Kidney capillary endothelial cell (primary cell): ENCODE measurements around the gene USP51.
A peak's percentile ranks its signal among the peaks of the same experiment; 100 is the strongest.
"Not testable (repeated sequence)": the region's sequence is repeated elsewhere in the genome, so short reads cannot be mapped to it uniquely, and the experiment has no call there.

ENCODE experiments used
- DNase-seq: peaks from one replicate; pipeline ENCODE4 v3.0.0-alpha.2; 2018; ENCODE audit warnings: low spot score

The USP51 gene

DNA sequence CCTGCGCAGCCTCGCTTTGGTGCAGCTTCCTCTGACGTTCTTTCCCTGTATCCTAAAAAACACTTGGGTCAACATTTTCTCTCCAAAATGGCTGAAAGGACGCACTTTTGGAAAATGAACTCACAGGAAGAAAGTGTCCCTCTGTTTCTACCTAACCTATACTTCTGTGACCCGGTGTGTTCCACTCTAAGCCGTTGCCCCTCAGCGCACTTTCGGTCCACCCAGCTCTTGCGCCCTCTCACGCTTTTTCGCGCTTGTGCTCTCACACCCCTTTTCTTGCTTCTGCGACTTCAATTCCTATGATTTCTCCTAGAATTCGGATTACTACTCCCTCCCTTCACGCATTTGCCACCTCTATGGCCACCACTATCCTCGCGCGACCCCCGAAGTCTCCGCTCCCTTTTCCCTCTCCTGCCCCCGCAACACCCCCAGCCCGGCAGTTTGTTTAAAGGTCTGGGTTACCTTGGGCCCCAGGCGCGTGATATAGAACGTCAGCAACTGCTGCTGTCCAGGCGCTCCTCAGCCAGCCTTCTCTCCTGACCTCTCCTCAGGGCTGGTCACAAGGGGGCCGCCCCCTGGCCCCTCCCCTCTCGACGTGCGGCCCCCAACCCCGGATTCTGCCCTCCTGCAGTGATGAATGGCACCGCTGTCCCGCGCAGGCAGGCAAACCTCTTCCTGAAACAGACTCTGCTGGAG, at the start of gene USP51:
USP51 (minus strand) TSS at position 535 of the 696 bp plus-strand sequence. CDS start 909 bp downstream, outside the sequence.
- no peak for DNase-seq

DNA sequence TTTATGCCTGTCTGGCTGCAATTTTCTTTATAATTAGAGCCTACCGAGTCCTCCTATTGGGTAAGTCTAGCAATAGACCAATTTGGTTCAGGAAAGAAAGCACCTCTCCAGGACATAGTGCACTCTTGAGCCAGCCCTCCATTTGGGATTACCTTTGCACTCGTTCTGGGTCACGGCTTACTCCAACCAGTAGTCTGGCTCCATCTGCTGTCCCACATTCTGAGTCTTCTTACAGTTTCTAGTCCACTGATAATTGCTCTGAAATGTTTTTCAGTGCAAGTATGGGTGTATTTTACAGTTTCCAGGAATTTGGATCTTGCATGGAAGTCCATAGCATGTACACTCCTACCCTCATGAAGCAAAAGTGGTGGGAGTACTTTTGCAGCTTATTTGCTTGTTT, 34.8 kb upstream of the USP51 start:
- no peak for DNase-seq

DNA sequence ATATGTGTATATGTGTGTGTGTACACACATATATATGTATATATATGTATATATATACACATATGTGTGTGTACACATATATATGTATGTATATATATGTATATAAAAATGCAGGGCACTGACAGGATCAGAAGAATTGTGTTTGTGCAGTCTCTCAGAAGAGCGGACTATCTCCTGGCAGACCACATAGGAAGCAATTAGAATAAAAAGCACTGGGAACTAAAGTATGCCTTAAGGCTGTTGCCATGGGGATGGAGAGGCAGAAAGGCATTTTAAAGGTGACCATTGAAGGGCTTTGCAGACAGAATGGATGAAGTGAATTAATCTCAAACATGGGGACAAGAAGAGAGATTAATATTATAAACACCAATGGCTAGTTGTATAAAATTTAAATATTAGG, 33.7 kb upstream of the USP51 start:
- DNase-seq = no peak

DNA sequence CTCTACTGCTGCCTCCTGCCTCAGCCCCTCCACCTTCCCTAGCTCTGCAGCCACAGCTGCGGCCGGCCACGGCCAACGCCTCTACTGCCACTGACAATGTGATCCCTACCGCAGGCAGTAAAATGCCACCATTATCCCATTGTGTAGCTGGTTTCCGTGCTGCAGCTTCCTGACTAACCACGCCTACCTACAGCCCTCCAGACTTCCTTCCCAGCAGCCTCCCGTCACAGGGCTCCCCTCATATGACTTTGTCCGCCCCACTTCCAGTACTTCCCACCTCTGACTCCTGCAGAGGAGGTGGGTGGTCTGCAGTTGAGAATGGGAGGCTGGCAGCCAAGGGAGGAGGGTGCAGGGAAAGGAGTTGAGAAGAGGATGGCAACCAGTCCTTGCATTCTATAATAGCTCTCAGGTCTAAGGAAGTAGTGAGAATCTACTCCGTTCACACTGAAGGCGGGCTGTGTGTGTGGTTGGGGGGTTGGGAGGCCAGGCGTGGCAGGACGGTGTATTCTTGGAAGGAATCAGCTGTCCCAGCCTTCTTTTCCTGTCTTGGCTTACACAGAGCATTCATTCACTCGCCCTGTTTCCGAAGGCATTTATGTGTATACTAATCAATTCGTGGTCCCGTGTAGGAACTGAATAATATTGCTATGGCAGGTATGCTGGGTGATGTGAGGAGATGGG, 33.1 kb upstream of the USP51 start:
- peak; percentile 16 for DNase-seq

DNA sequence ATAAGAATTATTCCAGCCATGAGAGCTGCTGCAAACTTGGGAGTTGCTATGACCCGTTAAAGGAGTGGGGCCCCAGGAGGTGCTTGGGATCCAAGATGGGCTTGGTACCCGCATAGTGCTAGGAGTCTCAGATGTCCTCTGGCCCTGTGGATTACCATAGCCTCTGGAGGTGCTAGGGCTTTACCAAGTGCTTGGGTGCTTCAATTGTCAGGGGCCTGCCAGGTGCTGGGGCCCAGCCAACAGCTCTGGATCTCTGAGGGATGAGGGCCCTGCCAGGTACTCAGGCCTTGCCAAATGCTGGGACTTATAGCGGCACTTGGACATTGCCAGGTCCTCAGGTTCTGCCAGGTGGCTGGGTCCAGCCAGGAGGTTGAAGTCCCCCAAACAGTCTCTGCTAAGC, 32.0 kb upstream of the USP51 start:
- DNase-seq = no peak

DNA sequence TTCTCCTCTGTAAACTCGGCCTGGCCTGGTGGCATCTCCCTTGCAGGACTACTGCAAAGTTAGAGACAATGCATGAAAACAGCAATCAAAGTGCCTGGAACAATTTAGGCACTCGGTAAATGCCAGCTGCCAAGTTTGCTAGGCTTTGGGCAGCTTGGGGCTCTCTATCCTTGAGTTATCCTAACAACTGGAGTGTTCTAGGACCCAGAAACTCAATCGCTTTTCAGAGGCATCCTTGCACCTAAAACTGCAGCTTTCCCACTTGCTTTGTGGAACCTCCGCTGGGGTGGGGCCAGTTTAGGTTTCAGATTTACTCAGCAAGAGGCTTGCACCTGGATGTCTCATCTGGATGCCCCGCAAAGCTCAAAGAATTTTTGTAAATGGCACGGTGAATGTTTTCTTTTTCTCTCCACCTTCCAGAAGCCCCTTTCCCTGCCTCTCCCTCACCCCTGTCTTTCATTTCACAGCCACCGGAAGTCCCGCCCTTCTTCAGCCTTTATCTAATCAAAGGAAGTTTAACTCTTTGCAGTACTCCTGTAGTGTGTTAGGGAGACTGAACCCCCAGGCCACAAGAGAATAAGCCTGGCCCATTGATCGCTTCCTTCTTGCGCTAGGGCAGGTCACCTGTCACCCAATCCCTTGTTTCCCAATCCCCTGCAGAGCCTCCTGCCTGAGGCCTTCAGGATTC, 27.3 kb upstream of the USP51 start:
- not testable (repeated sequence) for DNase-seq

DNA sequence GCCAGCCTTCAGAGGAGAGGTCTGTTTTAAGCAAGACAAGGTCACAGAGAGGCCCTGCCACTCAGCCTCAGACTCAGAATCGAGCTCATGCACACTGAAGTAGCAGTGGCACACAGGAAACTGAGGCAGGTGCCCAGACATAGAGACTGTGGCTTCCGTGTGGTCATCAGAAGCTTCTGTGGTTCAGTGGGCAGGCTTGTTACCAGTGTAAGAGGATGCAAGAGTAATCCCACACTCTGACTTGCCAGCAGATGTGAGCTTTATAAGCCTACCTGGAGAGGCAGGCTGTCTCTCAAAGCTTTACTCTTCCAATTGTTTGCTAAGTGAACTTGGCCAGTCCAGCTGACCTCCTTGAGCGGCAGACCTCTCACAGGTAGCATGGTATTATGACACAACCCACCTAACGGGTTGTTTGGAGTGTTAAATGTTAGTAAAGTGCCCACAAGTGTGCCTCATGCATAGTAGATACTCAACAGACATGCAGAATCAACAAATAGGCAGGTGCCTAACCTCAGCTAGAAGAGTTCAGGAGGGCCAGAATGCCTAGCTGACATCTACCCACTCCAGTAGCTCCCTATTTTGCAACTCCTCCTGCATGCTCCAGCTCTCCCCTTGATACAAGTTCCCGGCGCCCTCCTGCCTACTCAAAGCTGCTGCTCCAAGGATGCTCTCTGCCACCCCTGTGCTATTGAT, 23.5 kb upstream of the USP51 start:
- DNase-seq = not testable (repeated sequence)

DNA sequence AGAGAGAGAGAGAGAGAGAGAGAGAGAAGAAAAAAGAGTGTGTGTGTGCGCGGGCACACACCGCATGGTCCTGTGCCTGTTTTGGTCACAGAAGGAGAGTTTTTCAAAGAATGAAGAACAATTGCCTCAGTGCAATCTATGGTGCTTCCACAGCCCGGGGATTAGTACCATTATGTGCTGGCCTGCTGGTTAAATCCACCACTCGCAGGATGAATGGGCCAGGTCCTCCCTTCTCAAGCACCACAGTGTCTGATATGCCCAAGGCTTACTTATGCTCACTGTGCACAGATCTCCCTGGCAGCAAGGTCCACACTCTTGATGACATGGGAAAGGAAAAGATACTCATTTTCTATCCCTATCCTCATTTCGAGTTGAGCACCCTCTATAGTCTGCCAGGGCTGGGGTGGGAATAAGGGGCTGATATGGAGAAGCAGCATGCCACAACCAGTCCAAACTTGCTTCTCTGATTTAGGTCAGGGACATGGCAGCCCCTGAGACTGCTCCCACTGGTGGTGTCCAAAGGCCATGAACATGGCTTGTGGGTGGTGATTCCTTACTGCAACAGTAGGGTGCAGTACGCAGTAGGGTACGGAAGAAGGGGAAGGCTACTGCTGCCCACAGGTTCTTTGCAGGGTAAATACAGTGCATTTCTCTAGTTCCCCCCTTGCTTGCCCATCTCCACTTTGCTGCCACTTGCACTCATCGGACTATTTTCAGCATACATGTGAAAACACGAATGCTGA, 18.9 kb upstream of the USP51 start:
- not testable (repeated sequence) for DNase-seq

DNA sequence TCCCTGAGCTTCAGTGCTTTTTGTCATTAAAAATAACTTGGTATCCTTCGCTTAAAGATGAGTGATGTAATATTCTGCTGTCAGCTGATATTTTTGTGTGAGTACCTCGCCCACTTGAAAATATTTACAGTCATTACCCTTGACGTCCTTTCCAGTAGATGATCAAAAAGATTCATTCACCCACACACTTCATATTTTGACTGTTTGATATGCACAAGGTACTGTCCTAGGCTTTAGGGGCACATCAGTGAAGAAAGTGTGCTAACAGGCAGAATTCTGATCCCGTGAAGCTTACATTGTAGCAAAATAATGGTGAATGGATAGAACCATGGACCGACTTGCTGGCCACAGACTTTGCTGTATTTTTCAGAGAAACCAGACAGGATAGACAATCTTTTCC, 18.1 kb upstream of the USP51 start:
- not testable (repeated sequence) for DNase-seq

DNA sequence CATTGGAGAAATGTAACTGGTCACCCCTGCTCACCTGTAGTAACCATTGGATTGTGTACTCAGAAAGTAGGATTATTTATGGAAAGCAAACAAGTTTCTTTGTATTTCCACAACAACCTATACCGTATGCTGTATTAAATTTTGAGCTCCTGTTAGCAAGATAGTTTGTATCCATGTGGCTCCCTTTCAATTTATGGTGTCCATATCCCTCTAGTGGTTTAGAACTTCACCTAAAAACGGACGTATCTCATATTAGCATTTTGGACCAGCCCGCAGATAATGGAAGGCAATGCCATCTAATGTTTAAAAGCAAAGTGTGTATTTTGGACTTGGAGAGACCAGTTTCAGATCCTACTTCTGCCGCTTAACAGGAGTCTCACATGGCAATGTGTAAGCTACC, 17.4 kb upstream of the USP51 start:
- DNase-seq = not testable (repeated sequence)

DNA sequence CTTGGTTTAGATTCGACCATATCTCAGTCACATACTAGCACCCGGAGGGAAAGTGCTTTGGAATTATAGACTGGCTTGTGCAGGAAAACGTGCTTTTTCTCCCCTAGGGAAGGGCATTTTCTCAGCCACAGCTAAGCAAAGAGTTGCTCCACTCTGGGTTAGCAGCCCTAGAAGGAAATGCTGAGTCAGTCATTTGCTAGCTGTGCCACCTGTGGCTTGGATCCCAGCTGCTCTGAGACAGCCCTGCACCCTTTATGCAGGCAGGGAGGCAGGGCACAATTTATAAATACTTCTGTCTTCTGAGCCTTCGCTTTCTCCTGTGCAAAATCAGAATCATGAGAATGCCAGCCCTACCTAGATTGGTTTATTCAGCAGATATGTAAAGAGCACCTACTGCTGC, 1.3 kb upstream of the USP51 start:
- DNase-seq = no peak

DNA sequence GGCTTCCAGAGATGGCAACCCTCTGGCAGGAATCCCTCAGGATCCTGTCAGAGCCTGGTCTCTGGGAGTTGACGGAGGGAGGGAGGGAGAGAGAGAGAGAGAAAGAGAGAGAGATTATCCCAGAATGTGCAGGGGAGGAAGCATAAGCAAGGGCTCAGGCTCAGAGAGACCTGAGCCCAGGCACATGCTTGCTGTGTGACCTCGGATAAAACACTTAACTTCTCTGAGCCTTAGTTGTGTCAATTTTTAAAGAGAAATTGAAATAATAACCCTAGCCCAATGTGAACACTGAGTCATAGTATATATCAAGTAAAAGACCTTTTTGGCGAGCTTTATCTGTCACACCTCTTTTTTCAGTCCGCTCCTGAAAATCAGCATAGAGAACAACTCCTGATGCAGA, 473 bp upstream of the USP51 start:
- no peak for DNase-seq

DNA sequence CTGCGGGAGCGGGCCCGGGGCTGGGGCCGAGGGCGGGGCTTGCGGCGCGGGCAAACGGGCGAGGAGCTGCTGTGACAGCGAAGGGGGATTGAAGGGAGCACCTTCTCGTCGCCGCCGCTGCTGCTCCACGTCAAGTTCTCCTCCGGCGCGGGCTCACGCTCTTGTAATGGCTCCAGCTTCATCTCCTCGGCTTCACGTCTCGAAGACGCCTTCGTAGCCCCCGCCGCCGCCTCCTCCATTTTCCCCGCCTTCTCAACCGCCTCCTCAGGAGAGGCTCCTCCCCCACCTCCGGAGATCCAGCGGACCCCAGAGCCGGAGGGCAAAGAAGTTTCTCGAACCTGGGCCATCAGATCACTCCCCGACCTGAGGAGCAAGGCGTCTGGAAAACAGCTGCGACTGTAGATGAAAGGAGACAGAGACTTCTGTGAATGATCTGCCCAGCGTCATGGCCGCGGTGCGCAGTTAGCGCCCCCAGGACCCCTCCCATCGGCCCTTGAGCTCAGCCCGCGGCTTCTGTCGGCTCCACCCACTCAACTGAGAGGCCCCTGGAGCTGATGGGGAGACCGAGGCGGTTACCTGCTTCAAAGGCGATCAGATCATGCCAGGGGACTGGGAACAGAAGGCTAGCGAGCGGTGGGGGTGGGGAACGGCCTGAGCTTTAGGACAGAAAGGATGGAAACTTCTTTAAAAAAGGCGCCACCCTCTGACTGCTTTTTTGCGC, 895 bp downstream of the USP51 start:
- DNase-seq = peak; percentile 14

DNA sequence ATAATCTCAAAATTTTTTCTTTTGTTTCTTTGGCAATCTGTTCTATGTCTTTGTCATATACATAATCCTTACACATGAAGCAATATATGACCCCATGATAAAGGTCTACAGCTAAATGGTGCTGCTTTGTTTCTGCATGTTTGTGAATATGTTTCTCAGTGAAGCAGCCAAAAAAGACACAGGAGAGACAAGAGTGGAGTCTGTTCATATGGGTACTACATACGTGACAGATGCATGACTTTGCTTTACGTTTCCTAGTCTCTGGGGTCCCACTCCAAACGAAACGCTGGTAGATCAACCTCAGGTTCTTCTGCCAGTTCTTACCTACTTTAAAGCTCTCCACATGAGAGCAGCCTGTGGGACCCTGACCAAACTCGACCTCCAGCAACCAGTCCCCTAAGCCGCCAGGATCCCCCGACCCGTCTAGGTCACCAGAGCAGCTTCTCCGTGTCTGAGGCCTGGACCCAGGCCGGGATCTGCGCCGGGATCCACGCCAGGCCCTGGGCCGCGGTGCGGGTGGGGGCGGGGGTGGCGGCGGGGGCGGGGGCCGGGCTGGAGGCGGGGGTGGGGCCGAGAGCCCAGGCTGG, 1.5 kb downstream of the USP51 start:
- DNase-seq = no peak

DNA sequence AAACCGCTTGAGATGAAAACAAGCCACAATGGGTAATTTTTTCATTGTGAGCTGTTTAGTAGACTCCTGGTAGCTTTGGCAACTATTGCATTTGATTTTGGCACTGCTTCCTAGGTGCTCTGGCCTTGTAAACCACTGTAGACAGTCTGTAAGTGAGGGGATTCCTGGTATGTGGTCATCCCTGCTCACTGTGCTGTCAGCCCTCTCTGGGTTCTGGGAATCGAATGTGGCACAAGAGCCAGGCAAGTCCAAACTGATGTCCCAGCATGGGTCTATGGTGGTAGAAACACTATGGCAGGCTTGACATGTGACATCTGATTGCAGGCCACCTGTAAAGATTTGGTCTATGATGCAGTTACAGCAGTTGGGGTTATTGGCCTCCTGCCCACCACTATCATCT, 2.5 kb downstream of the USP51 start:
- DNase-seq = no peak

DNA sequence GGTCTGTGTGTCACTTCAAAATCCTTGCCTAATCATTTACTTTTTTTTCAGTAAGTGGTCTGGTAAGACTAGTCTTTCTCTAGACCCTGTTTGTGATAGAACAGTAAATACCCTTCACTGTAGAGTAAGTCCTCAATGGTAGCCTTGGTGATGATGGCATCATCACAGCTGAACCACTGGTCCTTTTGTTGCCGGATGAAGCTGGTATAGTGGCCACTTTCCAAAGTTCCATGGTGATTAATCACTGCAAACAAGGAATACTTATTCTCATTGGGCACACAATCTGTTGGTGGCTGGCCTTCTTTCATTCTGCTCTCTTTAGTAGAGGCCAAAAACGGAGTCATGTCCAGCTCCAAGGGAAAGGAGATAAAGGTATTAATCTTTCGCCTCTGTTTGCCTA, 2.9 kb downstream of the USP51 start:
- DNase-seq = no peak

DNA sequence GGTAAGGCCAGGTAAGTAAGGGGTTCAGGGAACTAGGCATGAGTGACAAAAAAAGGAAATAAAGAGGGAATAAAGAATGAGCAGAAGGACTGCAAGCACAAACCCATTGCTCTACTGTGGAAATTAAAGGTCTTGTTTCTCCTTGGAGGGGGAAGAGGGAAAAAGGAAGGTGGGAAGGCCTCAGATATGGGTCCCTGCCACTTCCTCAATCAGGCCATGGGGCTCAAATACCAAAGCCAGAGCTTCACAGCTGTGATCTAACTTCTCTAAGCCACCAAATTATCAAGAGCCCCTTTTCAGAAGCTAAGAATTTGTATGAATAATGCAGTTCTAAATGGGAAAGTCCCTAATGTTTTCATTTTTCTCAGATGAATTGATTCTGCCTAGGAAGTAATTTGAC, 4.7 kb downstream of the USP51 start:
- DNase-seq = no peak

DNA sequence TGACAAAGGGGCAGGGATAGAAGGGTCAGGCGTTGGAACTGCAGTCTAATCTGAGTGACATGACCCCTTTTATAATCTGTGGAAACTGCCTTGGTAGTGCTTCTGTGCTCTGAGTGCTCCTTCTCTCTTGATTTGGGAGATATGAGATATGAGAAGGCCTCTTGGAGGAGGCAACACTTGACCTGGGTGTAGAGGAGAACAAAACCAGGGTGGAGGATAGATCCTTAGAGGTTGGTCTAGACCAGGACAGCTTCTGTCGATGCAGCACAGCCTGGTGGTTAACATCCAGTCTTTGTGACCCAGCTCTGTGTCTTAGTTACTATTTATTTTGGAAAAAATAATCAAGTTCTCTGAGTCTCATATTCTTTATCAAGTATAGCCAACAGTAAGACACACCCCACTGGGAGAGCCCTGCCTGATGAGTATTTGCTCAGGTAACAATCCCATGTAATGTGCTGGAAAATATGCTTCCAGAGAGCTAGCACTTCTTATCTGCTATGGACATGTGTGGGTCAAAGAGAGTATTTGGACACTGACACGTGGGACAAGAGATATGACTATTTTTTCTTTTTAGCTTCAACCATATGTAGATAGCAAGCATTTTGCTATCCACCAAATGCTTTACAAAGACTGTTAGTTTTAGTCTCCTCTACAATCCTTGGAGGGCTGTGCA, 9.1 kb downstream of the USP51 start:
- DNase-seq = no peak

DNA sequence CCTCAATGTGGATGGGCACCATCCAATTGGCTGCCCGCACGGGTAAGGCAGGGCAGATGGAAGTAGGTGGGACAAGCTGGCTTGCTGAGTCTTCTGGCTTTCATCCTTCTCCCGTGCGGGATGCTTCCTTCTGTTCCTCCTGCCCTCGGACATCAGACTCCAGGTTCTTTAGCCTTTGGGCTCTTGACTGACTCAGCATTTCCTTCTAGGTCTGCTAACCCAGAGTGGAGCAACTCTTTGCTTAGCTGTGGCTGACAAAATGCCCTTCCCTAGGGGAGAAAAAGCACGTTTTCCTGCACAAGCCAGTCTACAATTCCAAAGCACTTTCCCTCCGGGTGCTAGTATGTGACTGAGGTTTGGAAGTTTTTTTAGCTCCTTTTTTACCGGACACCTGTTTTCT, 9.7 kb downstream of the USP51 start:
- not testable (repeated sequence) for DNase-seq

DNA sequence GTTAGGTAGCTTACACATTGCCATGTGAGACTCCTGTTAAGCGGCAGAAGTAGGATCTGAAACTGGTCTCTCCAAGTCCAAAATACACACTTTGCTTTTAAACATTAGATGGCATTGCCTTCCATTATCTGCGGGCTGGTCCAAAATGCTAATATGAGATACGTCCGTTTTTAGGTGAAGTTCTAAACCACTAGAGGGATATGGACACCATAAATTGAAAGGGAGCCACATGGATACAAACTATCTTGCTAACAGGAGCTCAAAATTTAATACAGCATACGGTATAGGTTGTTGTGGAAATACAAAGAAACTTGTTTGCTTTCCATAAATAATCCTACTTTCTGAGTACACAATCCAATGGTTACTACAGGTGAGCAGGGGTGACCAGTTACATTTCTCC, 23.9 kb downstream of the USP51 start:
- DNase-seq = not testable (repeated sequence)
